HK-2 (cell line): ENCODE measurements around the gene MRPL36.

Experiments used
- DNase-seq: peaks from one replicate; pipeline ENCODE4 v3.0.0-alpha.2; 2018; ENCODE audit not compliant: unreplicated experiment

MRPL36 gene

GRCh38 chr5:1749346-1750124 is 50.1 kb downstream of the MRPL36 start:
- DNase-seq, result no peak

- DNase-seq, result no peak
Measured at GRCh38 chr5:1748845-1749244, 50.8 kb downstream of the MRPL36 start.
